ENCODE results near the gene SLC50A1.
"Not testable (repeated sequence)": the region's sequence is repeated elsewhere in the genome, so short reads cannot be mapped to it uniquely, and the experiment has no call there.

Gene SLC50A1

GRCh38 chr1:155117610-155118009, 18.0 kb upstream of the SLC50A1 start:
- DNase-seq = no peak

GRCh38 chr1:155118090-155118489, 17.6 kb upstream of the SLC50A1 start:
- DNase-seq = not testable (repeated sequence)

- DNase-seq = no peak
Measured at GRCh38 chr1:155120253-155120652, 15.4 kb upstream of the SLC50A1 start.

GRCh38 chr1:155121249-155121648, 14.4 kb upstream of the SLC50A1 start:
- DNase-seq = no peak

GRCh38 chr1:155122308-155122707, 13.3 kb upstream of the SLC50A1 start:
- no peak for DNase-seq

- DNase-seq = no peak
Measured at GRCh38 chr1:155123801-155124200, 11.9 kb upstream of the SLC50A1 start.

- DNase-seq = no peak
Measured at GRCh38 chr1:155124503-155125463, 10.9 kb upstream of the SLC50A1 start.

GRCh38 chr1:155125511-155125945, 10.1 kb upstream of the SLC50A1 start:
- no peak for DNase-seq

- no peak for DNase-seq
Measured at GRCh38 chr1:155125946-155126555, 9.6 kb upstream of the SLC50A1 start.

GRCh38 chr1:155126556-155127104, 9.0 kb upstream of the SLC50A1 start:
- DNase-seq = peak; percentile 42

GRCh38 chr1:155127105-155127966, 8.3 kb upstream of the SLC50A1 start, which contains the start of gene EFNA1:
TSS of gene EFNA1 (plus strand) at chr1:155127876. CDS start at chr1:155127978, 102 bp downstream.
- peak; percentile 15 for DNase-seq

- DNase-seq = no peak
Measured at GRCh38 chr1:155127967-155128754, 7.5 kb upstream of the SLC50A1 start.

GRCh38 chr1:155128755-155129473, 6.7 kb upstream of the SLC50A1 start:
- no peak for DNase-seq

GRCh38 chr1:155130272-155131006, 5.2 kb upstream of the SLC50A1 start:
- no peak for DNase-seq

GRCh38 chr1:155131285-155131684, 4.4 kb upstream of the SLC50A1 start:
- no peak for DNase-seq

- DNase-seq = no peak
Measured at GRCh38 chr1:155131856-155132255, 3.8 kb upstream of the SLC50A1 start.

- DNase-seq = no peak
Measured at GRCh38 chr1:155133799-155134281, 1.8 kb upstream of the SLC50A1 start.

GRCh38 chr1:155134322-155134721, 1.3 kb upstream of the SLC50A1 start:
- DNase-seq = no peak

GRCh38 chr1:155134880-155135414, 705 bp upstream of the SLC50A1 start:
- peak; percentile 55 for DNase-seq

GRCh38 chr1:155136748-155137147, 1.1 kb downstream of the SLC50A1 start:
- DNase-seq = no peak
